ENCODE data around the gene MTNR1A. TPM values are rescaled to one million over a fixed set of nuclear protein-coding genes. Genes with fewer than 3 reads are reported as not detected.
"Not testable (repeated sequence)": the region's sequence is repeated elsewhere in the genome, so short reads cannot be mapped to it uniquely, and the experiment has no call there.

MTNR1A gene
- total and polyA plus RNA-seq, 5 experiments from 2014 or later, result not detected

DNA sequence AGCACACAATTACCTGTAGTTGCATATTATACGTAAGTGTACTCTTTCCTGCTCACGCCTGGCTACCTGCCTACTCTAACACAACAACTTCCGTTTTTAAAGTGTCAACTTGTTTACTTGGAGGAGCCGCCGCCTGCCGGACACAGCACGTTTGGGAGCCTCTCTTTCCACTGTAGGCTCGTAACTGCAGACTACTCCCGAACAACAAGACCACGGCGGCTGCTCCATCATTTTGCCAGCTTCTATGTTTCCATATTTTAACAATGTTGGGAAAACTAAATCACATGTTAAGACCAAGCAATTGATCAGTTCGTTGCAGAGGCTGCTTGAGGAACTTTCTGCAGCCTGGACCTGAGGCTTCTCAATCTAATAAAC is 841 bp downstream of the MTNR1A start:
- peaks cover 15 to 31% (median 23%) of the 10 kb centered on the region in 5 donors for H3K27me3 Mint-ChIP-seq
- H3K4me1 Mint-ChIP-seq, result peaks cover 0 to 4% (median 0%) of the 10 kb centered on the region in 4 donors
- ATAC-seq (no peak), DNase-seq (no peak)
- POLR2A ChIA-PET, result no interaction called here
- H3K4me3 Mint-ChIP-seq, result no peak overlapping the region
- peaks cover 0 to 4% (median 0%) of the 10 kb centered on the region in 9 donors for H3K9me3 Mint-ChIP-seq
- H3K36me3 Mint-ChIP-seq, result no peaks in the 10 kb centered on the region
- no peak overlapping the region for H3K27ac Mint-ChIP-seq

DNA sequence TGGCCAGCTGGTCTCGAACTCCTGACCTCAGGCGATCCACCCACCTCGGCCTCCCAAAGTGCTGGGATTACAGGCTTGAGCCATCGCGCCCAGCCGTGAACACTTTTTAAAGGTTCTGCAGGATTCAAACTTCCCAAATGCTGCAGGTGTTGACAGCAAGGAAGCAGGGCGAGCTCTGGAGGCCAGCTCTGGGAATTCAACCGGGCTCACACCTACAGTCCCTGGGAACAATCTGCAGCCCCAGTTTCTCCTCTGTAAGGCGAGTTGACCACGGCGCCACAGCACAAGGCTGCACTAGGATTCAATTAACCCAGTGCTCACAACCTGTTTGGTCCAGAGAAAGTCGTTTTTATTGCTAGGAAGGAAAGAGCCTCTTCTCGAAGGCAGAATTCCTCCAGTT is 1.6 kb downstream of the MTNR1A start:
- Mint-ChIP-seq H3K4me1 (peaks cover 0 to 4% (median 0%) of the 10 kb centered on the region in 4 donors), H3K27ac (no peak overlapping the region), H3K36me3 (no peaks in the 10 kb centered on the region), H3K4me3 (no peak overlapping the region), H3K9me3 (peaks cover 0 to 4% (median 0%) of the 10 kb centered on the region in 9 donors), H3K27me3 (peaks cover 15 to 35% (median 26%) of the 10 kb centered on the region in 5 donors)
- no peak for ATAC-seq
- POLR2A ChIA-PET, result no interaction called here
- no peak for DNase-seq

DNA sequence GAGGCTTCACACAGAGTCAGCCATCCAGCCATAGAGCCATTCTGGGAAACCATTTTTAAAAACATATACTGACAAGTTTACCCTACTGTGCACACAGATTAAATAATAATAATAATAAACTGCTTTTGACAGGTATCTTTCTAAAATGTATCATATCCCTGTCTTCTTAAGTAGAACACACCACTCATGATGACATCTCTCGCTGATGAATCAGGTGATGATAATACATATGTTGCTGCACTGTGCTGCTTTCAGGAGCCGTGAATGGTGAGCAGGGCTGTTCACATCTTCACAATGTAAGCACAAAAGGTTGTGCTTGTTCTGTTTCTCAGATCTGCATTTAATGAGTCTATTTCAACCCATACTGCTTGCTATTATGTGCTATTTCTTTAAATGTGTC is 3.5 kb downstream of the MTNR1A start:
- H3K36me3 Mint-ChIP-seq, result peaks cover 0 to 4% (median 0%) of the 10 kb centered on the region in 3 donors
- peaks cover 15 to 35% (median 30%) of the 10 kb centered on the region in 5 donors for H3K27me3 Mint-ChIP-seq
- ATAC-seq (no peak), DNase-seq (no peak)
- H3K27ac Mint-ChIP-seq, result no peak overlapping the region
- peaks cover 0 to 10% (median 2%) of the 10 kb centered on the region in 9 donors for H3K9me3 Mint-ChIP-seq
- peaks cover 0 to 4% (median 0%) of the 10 kb centered on the region in 4 donors for H3K4me1 Mint-ChIP-seq
- POLR2A ChIA-PET, result no interaction called here
- no peak overlapping the region for H3K4me3 Mint-ChIP-seq

DNA sequence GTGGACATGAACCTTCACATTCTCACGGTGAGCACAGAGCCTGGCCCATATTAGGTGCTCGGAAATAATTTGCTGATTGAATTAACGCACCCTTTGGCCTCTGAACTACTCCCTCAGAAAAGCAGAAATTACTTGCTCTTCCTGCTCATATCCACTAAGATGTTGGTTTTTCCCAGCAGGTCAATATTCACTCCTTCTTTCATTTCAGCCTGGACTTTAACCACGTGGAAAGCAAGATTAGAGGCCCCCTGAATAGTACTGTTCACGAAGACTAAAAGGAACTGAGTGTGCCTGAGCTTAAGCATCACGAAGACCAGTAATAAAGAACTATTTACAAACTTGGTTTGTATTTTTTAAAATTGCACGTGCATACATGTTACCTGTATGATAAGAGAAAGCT is 9.9 kb downstream of the MTNR1A start:
- H3K27ac Mint-ChIP-seq, result no peak overlapping the region
- H3K9me3 Mint-ChIP-seq, result peaks cover 0 to 19% (median 3%) of the 10 kb centered on the region in 9 donors
- no peak for DNase-seq
- peaks cover 0 to 4% (median 0%) of the 10 kb centered on the region in 3 donors for H3K36me3 Mint-ChIP-seq
- peaks cover 0 to 15% (median 0%) of the 10 kb centered on the region in 5 donors for H3K27me3 Mint-ChIP-seq
- no peaks in the 10 kb centered on the region for H3K4me1 Mint-ChIP-seq
- POLR2A ChIA-PET, result no interaction called here
- no peak for ATAC-seq
- no peak overlapping the region for H3K4me3 Mint-ChIP-seq

DNA sequence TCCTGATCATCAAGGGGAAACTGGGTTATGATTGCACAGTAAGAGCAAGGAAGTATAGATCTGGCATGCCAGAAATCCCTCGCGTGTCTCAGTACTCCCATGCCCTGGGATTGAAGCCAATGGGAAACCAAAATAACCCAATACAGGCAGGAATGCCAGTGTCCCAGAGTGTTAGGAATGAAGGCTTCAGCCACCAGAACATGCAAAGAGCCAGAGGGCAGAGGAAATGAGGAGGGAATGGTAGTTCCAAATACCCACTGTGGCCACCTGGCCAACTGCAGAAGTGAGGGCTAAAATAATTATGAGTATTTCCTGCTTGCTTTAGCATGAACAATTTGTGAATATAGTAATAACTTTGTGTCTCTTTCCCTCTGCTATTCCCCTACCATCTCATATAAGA is 12.2 kb downstream of the MTNR1A start:
- Mint-ChIP-seq H3K9me3 (peaks cover 0 to 24% (median 8%) of the 10 kb centered on the region in 9 donors), H3K4me3 (no peak overlapping the region), H3K27me3 (peaks cover 0 to 11% (median 0%) of the 10 kb centered on the region in 5 donors), H3K36me3 (peaks cover 0 to 4% (median 0%) of the 10 kb centered on the region in 3 donors), H3K4me1 (no peaks in the 10 kb centered on the region), H3K27ac (no peak overlapping the region)
- no peak for DNase-seq
- no peak for ATAC-seq
- POLR2A ChIA-PET, result no interaction called here

DNA sequence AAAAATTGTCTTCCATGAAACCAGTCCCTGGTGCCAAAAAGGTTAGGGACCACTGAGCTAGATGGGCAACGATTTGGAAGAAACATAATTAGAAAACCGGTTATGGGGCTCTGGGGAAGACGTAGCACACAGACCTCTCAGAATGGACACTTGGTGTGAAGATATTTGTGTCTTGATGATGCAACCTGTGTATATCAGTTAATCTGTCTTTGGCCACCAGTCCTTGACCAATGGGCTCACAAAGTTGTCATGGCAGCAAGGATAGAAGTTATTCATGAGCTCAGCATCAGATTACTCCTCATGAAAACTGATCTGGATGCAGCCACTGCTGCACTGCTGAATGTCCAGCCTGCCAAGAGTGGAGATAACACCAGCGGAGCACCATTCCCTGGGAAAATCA is 13.6 kb downstream of the MTNR1A start:
- Mint-ChIP-seq H3K27me3 (peaks cover 0 to 8% (median 0%) of the 10 kb centered on the region in 5 donors), H3K4me1 (no peaks in the 10 kb centered on the region), H3K4me3 (no peak overlapping the region), H3K36me3 (no peaks in the 10 kb centered on the region), H3K9me3 (peaks cover 0 to 18% (median 3%) of the 10 kb centered on the region in 9 donors), H3K27ac (no peak overlapping the region)
- DNase-seq, result no peak
- ATAC-seq, result no peak
- POLR2A ChIA-PET, result no interaction called here

DNA sequence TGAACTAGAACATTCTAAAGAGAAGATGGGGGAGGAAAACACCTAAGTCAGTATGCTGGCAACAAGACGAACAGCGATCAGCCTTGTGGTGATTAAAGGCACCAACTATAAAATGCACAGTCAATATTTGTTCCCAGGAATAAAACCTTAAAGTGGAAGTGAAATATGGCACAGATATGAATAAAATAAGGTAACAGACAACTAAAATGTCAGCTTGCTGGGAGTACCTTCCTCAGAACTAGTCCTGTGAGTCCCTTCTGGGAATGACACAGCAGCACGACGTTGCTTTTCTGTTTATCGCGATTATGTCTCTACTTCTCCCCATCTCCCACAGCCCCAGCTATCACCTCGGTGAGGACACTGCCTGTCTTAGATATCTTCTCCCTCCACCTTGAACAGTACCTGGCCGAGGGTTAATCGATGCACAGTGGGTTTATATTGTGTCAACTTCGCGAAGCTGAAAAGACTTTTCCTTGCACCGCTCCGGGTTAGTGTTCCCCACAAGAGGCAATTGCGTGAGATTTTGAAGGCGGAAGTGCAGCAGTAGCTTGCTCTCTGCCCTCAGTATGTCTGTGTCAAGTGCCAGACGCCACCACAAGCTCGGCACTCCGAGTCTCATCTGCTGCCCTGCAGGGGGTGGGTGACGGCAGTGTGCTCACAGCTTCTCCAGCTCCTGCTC is 17.4 kb downstream of the MTNR1A start:
- Mint-ChIP-seq H3K4me3 (no peak overlapping the region), H3K27me3 (no peaks in the 10 kb centered on the region), H3K36me3 (no peaks in the 10 kb centered on the region), H3K27ac (no peak overlapping the region), H3K9me3 (peaks cover 0 to 13% (median 5%) of the 10 kb centered on the region in 9 donors), H3K4me1 (no peaks in the 10 kb centered on the region)
- no peak for DNase-seq
- POLR2A ChIA-PET, result no interaction called here
- no peak for ATAC-seq

DNA sequence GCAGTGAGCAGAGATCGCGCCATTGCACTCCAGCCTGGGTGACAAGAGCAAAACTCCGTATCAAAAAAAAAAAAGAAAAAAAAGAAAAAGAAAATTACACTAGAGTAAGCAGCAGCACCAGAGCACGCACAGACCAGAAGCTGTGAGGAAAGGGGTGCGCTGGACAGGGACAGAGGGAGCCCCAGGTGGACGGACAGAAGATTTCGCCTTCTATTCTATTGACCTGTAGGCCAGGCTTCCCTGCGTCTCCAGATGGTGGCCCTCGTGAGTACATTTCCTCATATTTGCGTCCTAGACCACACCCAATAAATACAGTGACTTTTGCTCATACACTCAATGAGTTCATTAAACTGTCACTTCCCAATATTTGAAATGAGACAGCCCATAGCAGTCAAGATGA is 19.1 kb downstream of the MTNR1A start:
- no peak for ATAC-seq
- no peak for DNase-seq
- Mint-ChIP-seq H3K36me3 (no peaks in the 10 kb centered on the region), H3K4me3 (no peak overlapping the region), H3K27ac (no peak overlapping the region), H3K9me3 (peaks cover 0 to 13% (median 5%) of the 10 kb centered on the region in 9 donors), H3K4me1 (no peaks in the 10 kb centered on the region), H3K27me3 (no peaks in the 10 kb centered on the region)
- POLR2A ChIA-PET, result no interaction called here

DNA sequence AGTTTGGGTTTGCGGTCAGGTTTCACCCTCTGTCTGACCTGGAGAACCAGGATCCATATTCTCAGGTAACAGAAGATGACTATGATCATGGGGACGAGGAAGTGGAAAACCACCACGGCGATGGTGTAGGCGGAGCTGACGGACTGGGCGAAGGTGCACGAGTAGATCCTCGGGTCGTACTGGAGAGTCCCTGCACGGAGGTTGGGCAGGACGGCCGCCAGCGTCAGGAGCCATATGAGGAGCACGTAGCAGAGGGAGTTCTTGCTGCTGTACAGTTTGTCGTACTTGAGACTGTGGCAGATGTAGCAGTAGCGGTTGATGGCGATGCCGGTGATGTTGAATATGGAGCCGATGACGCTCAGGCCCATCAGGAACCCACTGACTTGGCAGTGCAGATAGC is 21.3 kb downstream of the MTNR1A start:
- no peak overlapping the region for H3K27ac Mint-ChIP-seq
- no peaks in the 10 kb centered on the region for H3K36me3 Mint-ChIP-seq
- no peaks in the 10 kb centered on the region for H3K27me3 Mint-ChIP-seq
- no peak for DNase-seq
- ATAC-seq, result no peak
- peaks cover 0 to 8% (median 1%) of the 10 kb centered on the region in 9 donors for H3K9me3 Mint-ChIP-seq
- H3K4me3 Mint-ChIP-seq, result no peak overlapping the region
- POLR2A ChIA-PET, result no interaction called here
- H3K4me1 Mint-ChIP-seq, result no peaks in the 10 kb centered on the region

DNA sequence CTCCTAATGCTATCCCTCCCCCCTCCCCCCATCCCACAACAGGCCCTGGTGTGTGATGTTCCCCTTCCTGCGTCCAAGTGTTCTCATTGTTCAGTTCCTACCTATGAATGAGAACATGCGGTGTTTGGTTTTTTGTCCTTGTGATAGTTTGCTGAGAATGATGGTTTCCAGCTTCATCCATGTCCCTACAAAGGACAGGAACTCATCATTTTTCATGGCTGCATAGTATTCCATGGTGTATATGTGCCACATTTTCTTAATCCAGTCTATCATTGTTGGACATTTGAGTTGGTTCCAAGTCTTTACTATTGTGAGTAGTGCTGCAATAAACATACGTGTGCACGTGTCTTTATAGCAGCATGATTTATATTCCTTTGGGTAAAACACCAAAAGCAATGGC is 31.4 kb downstream of the MTNR1A start:
- H3K36me3 Mint-ChIP-seq, POLR2A ChIA-PET, H3K4me1 Mint-ChIP-seq, ATAC-seq, H3K4me3 Mint-ChIP-seq, H3K27ac Mint-ChIP-seq, DNase-seq: not testable (repeated sequence)
- peaks cover 0 to 11% (median 2%) of the 10 kb centered on the region in 5 donors for H3K27me3 Mint-ChIP-seq
- H3K9me3 Mint-ChIP-seq, result peaks cover 0 to 17% (median 7%) of the 10 kb centered on the region in 9 donors

DNA sequence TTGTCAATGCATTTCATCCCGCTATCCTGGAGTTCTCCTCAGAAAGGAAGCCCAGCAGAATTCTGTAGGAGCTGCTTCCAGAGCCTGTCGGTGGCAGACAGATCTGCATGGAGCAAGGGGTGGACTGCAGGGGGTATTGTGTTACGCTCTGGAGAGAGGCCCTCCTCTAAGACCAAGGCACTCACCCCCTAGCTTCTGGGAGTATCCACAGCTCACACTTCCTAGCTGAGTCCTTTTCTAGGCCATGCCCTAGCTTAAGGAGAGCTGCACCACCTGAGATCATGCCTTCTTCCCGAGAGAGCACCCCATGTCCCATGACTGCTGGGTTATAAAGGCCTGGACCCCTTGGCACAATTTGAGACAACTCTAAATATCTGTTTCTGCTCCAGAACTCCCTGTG is 39.1 kb downstream of the MTNR1A start:
- Mint-ChIP-seq H3K4me3 (no peak overlapping the region), H3K36me3 (peaks cover 0 to 3% (median 0%) of the 10 kb centered on the region in 3 donors), H3K9me3 (peaks cover 0 to 36% (median 7%) of the 10 kb centered on the region in 9 donors), H3K27me3 (peaks cover 0 to 10% (median 0%) of the 10 kb centered on the region in 5 donors), H3K27ac (no peak overlapping the region), H3K4me1 (peaks cover 0 to 3% (median 0%) of the 10 kb centered on the region in 4 donors)
- POLR2A ChIA-PET, result no interaction called here
- DNase-seq, result no peak
- ATAC-seq, result no peak

DNA sequence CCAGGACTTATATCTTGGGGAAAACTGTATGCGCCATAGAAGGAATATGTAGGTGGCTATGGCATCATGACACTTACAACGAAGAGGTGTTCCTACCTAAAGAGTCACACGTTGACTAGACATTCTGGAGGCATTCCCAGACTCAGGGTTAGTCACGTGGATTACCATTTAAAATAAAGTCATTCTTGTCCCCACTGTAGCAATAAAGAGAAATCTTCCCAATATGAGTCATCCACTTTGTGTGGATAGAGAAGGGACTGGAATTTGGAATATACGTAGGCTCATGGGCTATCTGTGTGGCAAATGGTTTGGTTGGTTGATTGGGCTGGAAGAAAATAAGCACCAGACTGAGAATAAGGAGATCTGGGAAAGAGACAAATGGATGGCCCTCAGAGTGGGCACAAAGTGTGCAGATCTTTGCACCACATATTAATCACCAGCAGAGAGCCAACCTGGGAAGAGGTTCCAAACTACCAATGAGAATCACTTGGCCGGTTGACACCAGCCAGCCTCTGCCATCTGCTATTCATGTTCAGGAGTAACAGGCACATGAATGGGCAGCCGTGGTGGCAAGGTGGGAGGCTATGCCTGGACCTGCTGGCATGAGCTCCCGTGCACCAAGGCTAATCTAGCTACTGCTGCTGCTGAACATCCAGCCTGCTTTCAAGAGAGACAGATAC is 41.0 kb downstream of the MTNR1A start:
- peaks cover 0 to 28% (median 7%) of the 10 kb centered on the region in 9 donors for H3K9me3 Mint-ChIP-seq
- peaks cover 0 to 9% (median 0%) of the 10 kb centered on the region in 5 donors for H3K27me3 Mint-ChIP-seq
- DNase-seq (no peak), ATAC-seq (no peak)
- POLR2A ChIA-PET, result no interaction called here
- no peak overlapping the region for H3K27ac Mint-ChIP-seq
- H3K4me3 Mint-ChIP-seq, result no peak overlapping the region
- H3K4me1 Mint-ChIP-seq, result no peaks in the 10 kb centered on the region
- peaks cover 0 to 6% (median 0%) of the 10 kb centered on the region in 3 donors for H3K36me3 Mint-ChIP-seq

DNA sequence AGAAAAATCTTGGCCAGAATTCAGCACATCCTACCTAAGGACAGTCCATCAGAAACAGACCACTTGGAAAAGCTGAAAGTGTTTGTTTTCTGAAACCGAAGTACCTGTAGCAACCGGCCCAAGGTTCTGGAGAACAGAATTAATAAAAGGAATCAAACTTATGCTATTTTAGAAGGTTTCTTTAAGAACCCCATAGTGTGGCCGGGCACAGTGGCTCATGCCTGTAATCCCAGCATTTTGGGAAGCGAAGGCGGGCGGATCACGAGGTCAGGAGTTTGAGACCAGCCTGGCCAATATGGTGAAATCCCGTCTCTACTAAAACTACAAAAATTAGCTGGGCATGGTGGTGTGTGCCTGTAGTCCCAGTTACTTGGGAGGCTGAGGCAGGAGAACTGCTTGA is 50.6 kb downstream of the MTNR1A start:
- ATAC-seq, POLR2A ChIA-PET, H3K36me3 Mint-ChIP-seq, H3K4me3 Mint-ChIP-seq, H3K27ac Mint-ChIP-seq, H3K4me1 Mint-ChIP-seq, DNase-seq, H3K27me3 Mint-ChIP-seq: not testable (repeated sequence)
- peaks cover 0 to 24% (median 6%) of the 10 kb centered on the region in 9 donors for H3K9me3 Mint-ChIP-seq
